Smooth muscle cell (in vitro differentiated cells): Measurements from ENCODE around the gene LLGL1. TPM values are rescaled to one million over a fixed set of nuclear protein-coding genes. Genes with fewer than 3 reads are reported as not detected.

ENCODE experiments used
- DNase-seq: peaks from one replicate; lab custom pipeline; 2025; ENCODE audit not compliant: unreplicated experiment; lab: John Stamatoyannopoulos, UW
- H2AFZ ChIP-seq: fragments of 200-600 bp; sonication (generic); 2 replicates; pipeline ENCODE4 v1.6.0; 2016; ENCODE audit warnings: antibody characterized with exemption, low read depth, mild to moderate bottlenecking
- H3F3A ChIP-seq: fragments of 200-600 bp; sonication (generic); 2 replicates; pipeline ENCODE4 v1.6.0; 2017; ENCODE audit warnings: antibody characterized with exemption, low read depth
- H3K27ac ChIP-seq: fragments of 200-600 bp; sonication (generic); 2 replicates; pipeline ENCODE4 v1.5.1; 2016; ENCODE audit warnings: low read depth, mild to moderate bottlenecking
- H3K27me3 ChIP-seq: fragments of 200-600 bp; sonication (generic); 2 replicates; pipeline ENCODE4 v1.6.1; 2016; ENCODE audit warnings: low read depth, mild to moderate bottlenecking
- H3K36me3 ChIP-seq: fragments of 200-600 bp; sonication (generic); 2 replicates; pipeline ENCODE4 v1.5.1; 2016; ENCODE audit warnings: low read depth
- H3K4me1 ChIP-seq: fragments of 200-600 bp; sonication (generic); 2 replicates; pipeline ENCODE4 v1.5.1; 2016; ENCODE audit warnings: low read depth
- H3K4me2 ChIP-seq: fragments of 200-600 bp; sonication (generic); 2 replicates; pipeline ENCODE4 v1.6.0; 2016; ENCODE audit warnings: mild to moderate bottlenecking
- H3K4me3 ChIP-seq: fragments of 200-600 bp; sonication (generic); 2 replicates; pipeline ENCODE4 v1.5.1; 2016; ENCODE audit warnings: mild to moderate bottlenecking
- H3K79me2 ChIP-seq: fragments of 200-600 bp; sonication (generic); 2 replicates; pipeline ENCODE4 v1.6.0; 2016; ENCODE audit warnings: low read depth, mild to moderate bottlenecking
- H3K9ac ChIP-seq: fragments of 200-600 bp; sonication (generic); 2 replicates; pipeline ENCODE4 v1.6.0; 2016; ENCODE audit warnings: low read depth
- H3K9me3 ChIP-seq: fragments of 200-600 bp; sonication (generic); replicated peaks from 2 replicates; pipeline ENCODE4 v1.5.1; 2016; ENCODE audit warnings: low read depth
- H4K20me1 ChIP-seq: fragments of 200-600 bp; sonication (generic); 2 replicates; pipeline ENCODE4 v1.6.0; 2016; ENCODE audit warnings: low read depth
- CTCF ChIP-seq: fragments of 200-600 bp; sonication (generic); IDR thresholded peaks from 2 replicates; pipeline ENCODE4 v1.5.1; 2017; ENCODE audit warnings: borderline replicate concordance, mild to moderate bottlenecking, antibody characterized with exemption; ENCODE audit not compliant: insufficient read depth, poor library complexity, severe bottlenecking
- WGBS: methylation state at CpG from one replicate; pipeline ENCODE4 v1.1.7; 2016; ENCODE audit warnings: low lambda C conversion rate; 5-methylcytosine and 5-hydroxymethylcytosine counted together
- polyA plus RNA-seq: library from polyadenylated mRNA; unstranded; fragments of >200 nt; fragmentation: Nextera tagmentation; extraction: Ambion mirVana; gene quantifications from 2 replicates; pipeline ENCODE4 v1.2.1, GENCODE V29; 2016
- total RNA-seq: library from RNA; depleted of rRNA; stranded (reverse); fragments of >200 nt; gene quantifications from 2 replicates; pipeline ENCODE4 v1.2.3, GENCODE V29; 2014

Gene LLGL1
- total and polyA plus RNA-seq, 2 experiments from 2014 or later: 8.5 to 37.7 TPM

DNA sequence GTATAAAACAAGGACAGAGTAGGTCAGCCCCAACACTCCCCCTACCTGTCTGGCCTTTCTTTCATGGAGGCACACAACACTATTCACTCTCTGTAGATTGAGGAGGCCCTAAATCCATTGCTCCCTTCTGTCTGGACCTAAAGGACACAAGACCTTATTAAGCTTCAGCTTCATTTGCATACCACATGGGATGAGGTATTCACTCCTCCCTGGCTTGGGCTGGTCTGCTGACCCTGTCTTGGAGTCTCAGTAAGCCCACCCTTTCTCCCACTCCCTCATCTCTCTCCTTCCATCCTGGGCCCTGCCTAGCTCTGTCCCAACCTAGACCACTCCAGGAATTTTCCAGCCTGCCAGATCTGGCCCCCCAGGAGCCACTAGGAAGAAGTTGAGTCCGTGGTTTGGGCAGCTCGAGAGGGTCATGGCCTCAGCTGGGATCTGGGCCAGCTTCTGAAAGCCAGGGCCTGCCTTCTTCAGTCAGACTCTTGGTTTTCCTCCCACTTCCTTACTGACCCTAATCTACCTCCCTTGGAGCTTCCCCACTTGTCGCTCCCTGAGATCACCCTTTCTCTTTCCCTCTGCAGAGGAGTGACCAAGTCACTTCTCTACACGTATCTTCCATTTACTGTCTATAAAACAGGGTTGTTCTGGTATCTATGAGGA is 6.5 kb upstream of the LLGL1 start:
- Histone ChIP-seq H2AFZ (no peak overlapping the region), H3K9me3 (no peaks in the 10 kb centered on the region), H3K36me3 (no peaks in the 10 kb centered on the region), H3K4me3 (no peak overlapping the region), H3K4me1 (peaks cover 9% of the 10 kb centered on the region), H3K9ac (no peak overlapping the region), H3F3A (peaks cover 5% of the 10 kb centered on the region), H3K79me2 (no peaks in the 10 kb centered on the region), H4K20me1 (no peaks in the 10 kb centered on the region), H3K4me2 (no peak overlapping the region), H3K27me3 (no peaks in the 10 kb centered on the region), H3K27ac (no peak overlapping the region)
- no peak for DNase-seq
- 44% methylated on average over 4 of the region's 4 CpGs for WGBS
- no peak for TF ChIP-seq CTCF

GRCh38 chr17:18224053-18224386 is 1.4 kb upstream of the LLGL1 start:
- Histone ChIP-seq H3K79me2 (peaks cover 33% of the 10 kb centered on the region), H3K9ac (peak overlapping the region; percentile 36), H3K4me3 (no peak overlapping the region), H3F3A (no peaks in the 10 kb centered on the region), H3K4me1 (peaks cover 24% of the 10 kb centered on the region), H3K9me3 (no peaks in the 10 kb centered on the region), H4K20me1 (peaks cover 27% of the 10 kb centered on the region), H3K27me3 (no peaks in the 10 kb centered on the region), H3K36me3 (no peaks in the 10 kb centered on the region), H3K4me2 (peak overlapping the region; percentile 79), H3K27ac (peak overlapping the region; percentile 84), H2AFZ (peak overlapping the region; percentile 80)
- 74% methylated on average over 4 of the region's 4 CpGs for WGBS
- no peak for TF ChIP-seq CTCF
- no peak for DNase-seq

DNA sequence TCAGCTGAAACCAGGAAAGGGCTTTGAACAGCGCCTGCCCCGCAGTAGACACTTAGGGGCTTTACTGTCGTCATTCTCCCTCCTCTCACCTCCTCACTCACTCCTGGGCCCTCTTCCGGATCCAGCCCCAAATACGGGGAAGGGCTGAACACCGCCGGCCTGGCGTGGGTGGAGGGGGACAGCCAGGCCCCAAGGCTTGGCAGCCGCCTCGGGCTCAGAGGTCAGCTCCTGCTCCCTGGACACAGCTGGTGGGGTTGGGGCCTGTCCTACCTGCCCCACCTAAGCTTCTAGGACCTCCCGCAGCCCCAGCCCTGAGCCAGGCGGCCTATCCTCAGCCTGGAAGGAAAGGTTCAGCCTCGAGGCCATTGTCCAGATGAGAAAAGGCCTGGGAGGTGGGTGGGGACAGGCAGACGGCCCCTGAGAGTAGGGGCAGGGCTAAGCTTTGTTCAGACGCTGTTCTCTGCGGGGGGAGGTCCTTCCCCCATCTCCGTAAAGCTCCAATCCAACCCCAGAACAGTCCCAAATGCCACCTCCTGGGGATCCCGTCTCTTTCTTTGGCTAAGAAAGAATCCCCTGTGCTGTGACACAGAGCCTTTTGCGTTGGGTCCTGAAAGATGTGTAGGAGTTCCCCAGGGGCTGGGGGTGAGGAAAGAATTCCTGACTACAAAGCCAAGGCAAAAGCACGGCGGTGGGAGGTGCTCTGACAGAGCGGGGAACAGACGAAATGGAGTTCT is 881 bp upstream of the LLGL1 start:
- H3K4me3 ChIP-seq: peak overlapping the region; percentile 28
- H3K27me3 ChIP-seq: no peaks in the 10 kb centered on the region
- H3K9ac ChIP-seq: peak overlapping the region; percentile 36
- H3K27ac ChIP-seq: peak overlapping the region; percentile 84
- H3K79me2 ChIP-seq: peaks cover 38% of the 10 kb centered on the region
- no peak for TF ChIP-seq CTCF
- H3F3A ChIP-seq: no peaks in the 10 kb centered on the region
- 6% methylated on average over 23 of the region's 23 CpGs for WGBS
- H2AFZ ChIP-seq: peak overlapping the region; percentile 80
- H4K20me1 ChIP-seq: peaks cover 33% of the 10 kb centered on the region
- peak overlapping the region; percentile 79 for H3K4me2 ChIP-seq
- H3K9me3 ChIP-seq: no peaks in the 10 kb centered on the region
- peak; percentile 35 for DNase-seq
- peaks cover 23% of the 10 kb centered on the region for H3K4me1 ChIP-seq
- no peaks in the 10 kb centered on the region for H3K36me3 ChIP-seq
